ENCODE measurements around the gene PDPK1.
"Not testable (repeated sequence)": the region's sequence is repeated elsewhere in the genome, so short reads cannot be mapped to it uniquely, and the experiment has no call there.

PDPK1 gene

DNA sequence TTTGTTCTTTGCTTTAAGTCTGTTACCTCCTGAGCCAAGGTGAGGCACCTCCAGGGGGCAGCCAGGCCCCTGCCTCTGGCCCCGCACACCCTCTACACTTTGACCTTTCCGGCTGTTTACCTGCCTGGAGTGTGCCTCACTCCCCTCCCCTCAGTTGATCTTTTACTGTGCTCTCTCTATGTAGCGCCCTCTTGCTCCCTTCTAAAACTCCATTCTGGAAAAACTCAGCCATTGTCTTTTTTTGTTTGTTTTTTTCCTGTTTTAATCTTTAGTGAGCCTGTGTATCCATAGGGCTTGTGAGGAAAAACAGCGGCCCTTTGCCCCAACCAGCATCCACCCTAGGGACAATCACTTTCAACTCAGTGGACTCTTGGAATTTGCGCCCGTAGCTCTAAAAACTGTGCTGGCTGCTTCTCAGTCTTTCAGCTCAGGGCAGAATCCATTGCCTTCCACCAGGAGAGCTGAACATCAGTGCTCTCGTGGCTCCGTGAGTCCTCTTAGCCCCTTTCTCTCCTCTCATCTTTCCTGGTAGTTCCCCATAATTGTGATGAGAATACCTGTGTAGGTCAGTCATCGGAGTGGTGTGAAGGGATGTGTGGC lies 13.4 kb upstream of the PDPK1 start:
- DNase-seq: no peak

DNA sequence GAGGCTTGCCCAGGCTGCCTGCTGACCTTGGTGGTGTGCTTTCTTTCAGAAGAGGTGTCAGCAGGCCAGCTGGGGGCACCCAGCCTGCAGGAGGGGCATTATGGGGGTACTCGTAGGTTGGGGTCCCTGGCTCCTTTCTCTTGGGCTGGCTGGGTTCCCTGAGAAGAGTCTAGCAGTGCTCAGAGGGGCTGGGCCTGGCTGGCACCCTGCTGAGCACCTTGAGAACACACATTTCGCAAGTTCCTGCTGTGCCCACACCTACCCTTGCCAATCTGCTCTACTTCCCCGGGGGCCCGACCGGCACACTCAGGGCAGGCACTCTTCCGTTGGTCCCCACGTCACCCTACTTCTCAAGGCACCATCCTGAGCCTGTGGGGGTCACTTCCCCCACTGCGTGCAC lies 11.7 kb upstream of the PDPK1 start:
- DNase-seq: no peak

GRCh38 chr16:2527071-2527783 lies 10.6 kb upstream of the PDPK1 start:
- DNase-seq: no peak

GRCh38 chr16:2527784-2528100 lies 10.1 kb upstream of the PDPK1 start:
- DNase-seq: no peak

- no peak for DNase-seq
Measured at GRCh38 chr16:2528161-2529060, 9.4 kb upstream of the PDPK1 start.

- no peak for DNase-seq
Measured at GRCh38 chr16:2529061-2529931, 8.5 kb upstream of the PDPK1 start.

DNA sequence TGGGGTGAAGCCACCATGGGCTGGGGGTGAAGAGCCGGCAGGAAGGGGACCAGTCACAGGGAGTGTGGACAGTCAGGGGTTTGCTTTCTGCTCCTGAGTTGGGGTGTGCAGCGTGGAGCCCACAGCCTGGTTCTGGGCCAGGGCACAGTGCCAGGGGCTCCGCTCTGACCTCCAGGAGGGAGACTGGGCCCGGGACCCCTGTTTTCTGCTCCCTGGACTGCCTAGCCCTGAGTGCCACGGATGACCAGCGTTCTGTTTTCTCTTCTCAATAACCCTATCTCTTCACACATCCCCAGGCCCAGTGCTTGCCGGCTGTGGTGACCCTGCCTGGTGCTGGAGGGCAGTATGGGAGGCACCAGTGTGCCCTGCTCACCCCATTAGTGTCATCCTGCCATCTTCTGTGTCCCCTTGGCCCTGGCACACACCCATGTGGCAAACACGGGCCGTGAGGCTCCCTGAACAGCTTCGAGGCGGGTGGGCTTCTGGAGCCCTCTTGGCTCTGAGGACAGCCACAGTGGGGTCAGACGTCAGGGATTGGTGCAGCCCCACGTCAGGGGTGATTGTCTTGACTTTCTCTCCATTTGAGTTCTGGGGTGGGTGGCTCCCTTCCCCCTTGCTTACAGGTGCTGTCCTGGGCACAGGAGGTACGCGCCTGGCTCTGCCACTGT lies 7.7 kb upstream of the PDPK1 start:
- DNase-seq: no peak

DNA sequence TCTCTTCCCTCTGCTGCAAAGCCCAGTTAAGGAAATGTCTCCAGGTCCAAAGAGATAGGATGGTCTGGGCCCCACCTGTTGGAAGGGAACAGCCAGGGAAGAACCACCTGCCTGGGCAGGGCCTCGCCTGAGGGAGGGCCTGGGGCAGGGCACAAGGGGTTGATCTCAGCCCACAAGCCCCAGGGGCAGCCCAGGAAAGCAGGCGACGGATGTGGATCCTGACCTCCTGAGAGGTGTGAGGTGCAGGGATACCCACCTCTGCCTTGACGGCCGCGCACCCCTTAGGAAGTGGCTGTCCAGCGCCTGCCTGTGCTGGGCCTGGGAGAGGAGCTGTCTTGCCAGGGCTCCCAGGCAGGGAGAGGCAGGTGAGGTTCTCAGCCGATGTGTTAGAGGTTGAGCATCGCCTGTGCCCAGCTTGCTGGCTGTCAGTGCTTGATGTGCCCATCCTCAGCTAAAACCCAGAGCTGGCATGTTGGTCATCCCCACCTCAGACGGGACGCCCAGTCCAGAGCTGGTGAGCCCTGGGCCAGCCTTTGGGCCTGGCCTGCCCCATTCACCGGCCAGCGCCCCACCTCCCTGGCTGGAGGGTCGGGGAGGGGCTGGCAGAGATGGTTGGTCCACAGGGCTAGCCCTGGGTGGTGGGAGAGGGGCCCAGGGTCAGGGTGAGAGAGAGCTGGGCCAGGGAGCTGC lies 7.0 kb upstream of the PDPK1 start:
- DNase-seq: no peak

GRCh38 chr16:2531371-2531695 lies 6.5 kb upstream of the PDPK1 start, which contains the start of gene CEMP1:
Gene CEMP1, minus strand, starts transcription at chr16:2531408. Its CDS starts 335 bp downstream, at chr16:2531073.
- DNase-seq: no peak

DNA sequence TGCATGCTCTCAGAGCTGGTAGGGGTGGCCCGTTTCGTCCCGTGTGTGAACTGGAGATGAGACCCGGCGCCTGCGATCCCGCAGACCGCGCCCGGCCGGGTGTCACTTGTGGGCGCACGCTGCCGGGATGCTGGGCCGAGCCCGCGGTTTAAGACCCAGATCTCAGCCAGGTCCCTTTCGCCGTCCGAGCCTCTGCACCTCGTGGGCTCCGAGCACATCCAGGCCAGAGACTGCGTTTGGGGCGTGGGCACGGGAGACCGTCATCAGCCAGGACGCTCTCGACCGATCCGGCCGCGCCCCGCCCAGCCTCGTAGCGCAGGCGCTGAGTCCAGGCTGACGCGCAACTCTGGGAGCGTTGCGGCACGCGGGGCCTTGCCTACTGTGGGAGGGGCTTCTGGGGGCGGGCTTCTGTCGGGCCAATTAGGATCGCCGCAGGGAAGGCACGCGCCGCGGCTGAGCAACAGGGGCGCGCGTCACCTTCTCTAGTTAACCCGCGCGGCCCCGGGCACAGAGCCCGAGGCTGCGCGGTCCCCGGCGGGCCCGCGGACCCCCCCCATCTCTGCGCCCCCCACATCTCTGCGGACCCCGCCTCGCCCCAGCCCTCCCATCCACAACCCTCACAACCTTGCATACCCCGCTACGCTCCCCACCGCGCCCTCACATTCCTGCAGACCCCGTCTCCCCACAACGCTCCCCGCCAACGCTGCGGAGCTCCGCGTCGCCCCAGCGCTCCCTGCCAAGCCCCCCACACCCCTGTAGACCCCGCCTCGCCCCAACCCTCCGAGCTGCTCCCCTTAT lies 5.9 kb upstream of the PDPK1 start:
- DNase-seq: peak; percentile 95 to 98 (median 96)

DNA sequence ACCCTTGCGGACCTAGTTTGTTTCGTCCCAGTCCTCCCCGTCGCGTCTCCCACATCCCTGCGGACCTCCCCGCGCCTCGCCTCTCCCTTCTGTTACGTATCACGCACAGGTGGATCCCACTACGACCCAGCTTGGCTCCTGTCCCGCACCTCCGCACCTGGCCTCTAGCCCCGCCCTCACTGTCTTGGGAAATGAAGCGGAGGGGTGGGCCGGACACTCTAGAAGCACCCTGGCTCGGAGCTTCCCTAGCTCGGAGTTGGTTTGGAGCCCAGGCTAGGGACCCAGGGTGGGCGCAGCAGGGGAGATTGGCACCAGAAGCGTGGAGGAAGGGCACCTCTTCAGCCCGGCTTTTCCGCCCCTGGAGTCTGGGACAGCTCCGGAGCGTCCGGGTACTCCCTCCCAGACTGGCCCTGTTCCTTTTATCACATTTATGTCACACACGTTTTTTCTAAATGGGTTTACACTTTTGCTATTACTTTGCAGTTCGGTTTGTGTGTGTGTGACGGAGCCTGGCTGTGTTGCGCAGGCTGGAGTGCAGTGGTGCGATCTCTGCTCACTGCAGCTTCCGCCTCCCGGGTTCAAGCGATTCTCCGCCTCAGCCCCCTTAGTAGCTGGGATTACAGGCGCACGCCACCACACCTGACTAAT lies 5.2 kb upstream of the PDPK1 start:
- DNase-seq: peak; percentile 37 to 82 (median 54)

DNA sequence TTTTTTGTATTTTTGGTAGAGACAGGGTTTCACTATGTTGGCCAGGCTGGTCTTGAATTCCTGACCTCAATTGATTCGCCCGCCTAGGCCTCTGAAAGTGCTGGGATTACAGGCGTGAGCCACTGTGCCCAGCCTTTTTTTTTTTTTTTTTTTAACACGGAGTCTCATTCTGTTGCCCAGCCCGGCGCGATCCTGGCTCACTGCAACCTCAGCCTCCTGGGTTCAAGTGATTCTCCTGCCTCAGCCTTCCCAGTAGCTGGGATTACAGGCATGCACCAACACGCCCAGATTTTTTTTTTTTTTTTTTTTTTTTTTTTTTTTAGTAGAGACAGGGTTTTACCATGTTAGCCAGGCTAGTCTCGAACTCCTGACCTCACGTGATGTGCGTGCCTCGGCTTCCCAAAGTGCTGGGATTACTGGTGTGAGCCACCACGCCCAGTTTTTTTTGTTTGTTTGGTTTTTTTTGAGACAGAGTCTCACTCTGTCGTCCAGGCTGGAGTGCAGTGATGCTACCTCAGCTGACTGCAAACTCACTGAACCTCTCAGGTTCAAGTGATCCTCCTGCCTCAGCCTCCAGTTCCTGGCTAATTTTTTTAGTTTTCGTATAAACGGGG lies 4.6 kb upstream of the PDPK1 start:
- peak in 1 of 5 donors; percentile 10 for DNase-seq

- DNase-seq: no peak
Measured at GRCh38 chr16:2533912-2534311, 3.9 kb upstream of the PDPK1 start.

GRCh38 chr16:2534335-2534734 lies 3.5 kb upstream of the PDPK1 start:
- DNase-seq: not testable (repeated sequence)

DNA sequence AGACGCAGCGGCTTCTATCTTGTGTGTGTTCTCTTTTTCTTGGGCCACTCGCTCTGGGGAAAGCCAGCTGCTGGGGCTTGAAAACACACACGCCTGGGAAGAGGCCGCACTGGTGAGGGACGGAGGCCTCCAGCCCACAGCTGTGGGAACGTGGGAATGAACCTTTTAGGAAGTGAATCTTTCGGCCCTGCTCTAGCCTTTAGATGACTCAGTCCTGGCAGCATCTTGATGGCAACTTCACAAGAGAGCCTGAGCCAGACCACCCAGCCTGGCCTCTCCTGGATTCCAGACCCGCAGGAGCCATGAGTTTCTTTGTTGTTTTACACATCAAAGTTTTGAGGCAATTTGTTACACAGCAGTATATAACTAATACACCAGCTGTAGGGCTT lies 2.2 kb upstream of the PDPK1 start:
- no peak for DNase-seq

DNA sequence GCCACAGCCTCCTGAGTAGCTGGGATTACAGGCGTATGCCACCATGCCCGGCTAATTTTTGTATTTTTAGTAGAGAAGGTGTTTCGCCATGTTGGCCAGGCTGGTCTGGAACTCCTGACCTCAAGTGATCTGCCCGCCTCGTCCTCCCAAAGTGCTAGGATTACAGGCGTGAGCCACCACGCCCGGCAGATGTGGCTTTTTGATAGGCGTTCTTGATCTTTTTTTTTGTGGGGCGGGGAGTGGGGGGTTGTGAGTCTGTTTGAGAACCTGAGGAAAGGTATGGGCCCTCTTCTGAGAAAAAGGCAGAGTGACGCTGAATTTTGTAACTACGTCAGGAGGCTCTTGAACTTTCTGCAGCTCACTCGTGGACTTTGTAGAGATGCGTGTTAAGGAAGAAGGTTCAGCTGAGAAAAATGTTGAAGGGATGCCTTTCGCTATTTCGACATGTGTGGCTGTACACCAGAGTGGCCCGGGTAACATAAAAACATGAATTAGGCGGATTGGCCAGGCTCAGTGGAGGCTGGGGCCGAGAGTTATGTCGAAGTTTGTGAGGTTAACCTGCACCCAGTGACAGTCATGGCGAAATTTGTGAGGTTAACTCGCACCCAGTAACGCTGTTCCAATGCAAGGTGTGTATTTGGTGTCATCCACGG lies 1.5 kb downstream of the PDPK1 start:
- DNase-seq: not testable (repeated sequence)

DNA sequence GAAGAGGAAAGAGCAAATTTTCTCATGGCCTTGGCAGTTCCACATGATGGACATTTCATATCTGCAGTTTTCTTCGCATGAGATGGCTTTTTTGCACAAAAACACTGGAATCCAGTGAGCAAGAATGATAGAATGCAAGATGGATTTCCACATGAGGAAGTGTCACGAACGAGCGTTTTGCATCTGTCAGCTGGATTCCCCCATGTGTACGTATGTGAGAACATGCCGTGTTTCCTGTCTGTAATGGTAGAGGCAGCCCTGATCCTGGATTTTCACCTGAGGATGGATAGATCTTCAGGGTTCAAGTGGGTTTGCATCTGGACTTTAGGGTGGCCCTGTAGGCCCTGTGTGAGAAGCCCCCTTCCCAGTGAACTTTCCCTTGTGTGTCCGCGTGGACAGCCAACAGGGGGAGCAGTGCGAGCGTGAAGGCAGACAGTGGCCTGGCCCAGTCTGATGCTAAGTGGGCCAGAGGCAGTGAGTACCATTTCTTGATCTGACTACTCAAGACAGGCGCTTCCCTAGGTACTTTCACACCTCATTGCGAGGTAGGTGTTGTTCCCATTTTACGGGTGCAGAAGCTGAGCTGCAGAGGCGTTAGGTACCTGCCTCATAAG lies 2.1 kb downstream of the PDPK1 start:
- peak in 1 of 5 donors; percentile 19 for DNase-seq

- not testable (repeated sequence) for DNase-seq
Measured at GRCh38 chr16:2540912-2541311, 3.1 kb downstream of the PDPK1 start.

GRCh38 chr16:2541409-2541808 lies 3.6 kb downstream of the PDPK1 start:
- not testable (repeated sequence) for DNase-seq
